H9 (cell line): ENCODE results near the gene SFTPB. TPM values are rescaled to one million over a fixed set of nuclear protein-coding genes. Genes with fewer than 3 reads are reported as not detected.

ENCODE experiments used
- DNase-seq: peaks from one replicate; pipeline ENCODE4 v3.0.0-alpha.2; 2017
- H2AFZ ChIP-seq: one replicate; pipeline ENCODE4 v1.6.1; 2013; ENCODE audit warnings: mild to moderate bottlenecking, low read length, control low read depth, moderate library complexity
- H2AK5ac ChIP-seq: 2 replicates; pipeline ENCODE4 v1.6.1; 2013; ENCODE audit warnings: low read length, control low read depth, mixed read lengths; ENCODE audit not compliant: insufficient read length
- H2BK120ac ChIP-seq: one replicate; pipeline ENCODE4 v1.6.1; 2013; ENCODE audit warnings: low read depth, mild to moderate bottlenecking, low read length, control low read depth, inconsistent platforms; ENCODE audit not compliant: poor library complexity, severe bottlenecking
- H2BK12ac ChIP-seq: 2 replicates; pipeline ENCODE4 v1.6.1; 2013; ENCODE audit warnings: low read length, control low read depth, mixed read lengths, low read depth; ENCODE audit not compliant: insufficient read length
- H2BK15ac ChIP-seq: 2 replicates; pipeline ENCODE4 v1.6.1; 2013; ENCODE audit warnings: low read depth, low read length, control low read depth
- H2BK20ac ChIP-seq: one replicate; pipeline ENCODE4 v1.6.1; 2013; ENCODE audit warnings: low read depth, mild to moderate bottlenecking, low read length, control low read depth, inconsistent platforms; ENCODE audit not compliant: poor library complexity, severe bottlenecking
- H2BK5ac ChIP-seq: 2 replicates; pipeline ENCODE4 v1.6.1; 2013; ENCODE audit warnings: low read length, control low read depth, mixed read lengths; ENCODE audit not compliant: insufficient read length
- H3K14ac ChIP-seq: 2 replicates; pipeline ENCODE4 v1.6.1; 2013; ENCODE audit warnings: low read length, control low read depth; ENCODE audit not compliant: insufficient read depth
- H3K18ac ChIP-seq: 2 replicates; pipeline ENCODE4 v1.6.1; 2013; ENCODE audit warnings: low read depth, mild to moderate bottlenecking, mixed read lengths, low read length, control low read depth; ENCODE audit not compliant: insufficient read length
- H3K23ac ChIP-seq: 2 replicates; pipeline ENCODE4 v1.6.1; 2013; ENCODE audit warnings: low read length, control low read depth, mixed read lengths, low read depth; ENCODE audit not compliant: insufficient read length
- H3K23me2 ChIP-seq: 2 replicates; pipeline ENCODE4 v1.6.1; 2013; ENCODE audit warnings: low read depth, mild to moderate bottlenecking, mixed read lengths, low read length, control low read depth; ENCODE audit not compliant: insufficient read length, poor library complexity, severe bottlenecking
- H3K27ac ChIP-seq: 2 replicates; pipeline ENCODE4 v1.5.1; 2013; ENCODE audit warnings: low read length, control low read depth, mixed read lengths, low read depth; ENCODE audit not compliant: insufficient read length
- H3K27me3 ChIP-seq: 2 replicates; pipeline ENCODE4 v1.6.1; 2013; ENCODE audit warnings: low read length, control low read depth, inconsistent platforms; ENCODE audit not compliant: insufficient read depth
- H3K4ac ChIP-seq: 2 replicates; pipeline ENCODE4 v1.6.1; 2013; ENCODE audit warnings: low read depth, mild to moderate bottlenecking, control low read depth, inconsistent platforms, low read length, moderate library complexity
- H3K4me1 ChIP-seq: 2 replicates; pipeline ENCODE4 v1.6.1; 2013; ENCODE audit warnings: low read length, control low read depth, inconsistent platforms; ENCODE audit not compliant: insufficient read depth
- H3K4me2 ChIP-seq: 2 replicates; pipeline ENCODE4 v1.6.1; 2013; ENCODE audit warnings: low read length, control low read depth, mixed read lengths; ENCODE audit not compliant: insufficient read length, insufficient read depth
- H3K56ac ChIP-seq: 2 replicates; pipeline ENCODE4 v1.6.1; 2013; ENCODE audit warnings: low read depth, mild to moderate bottlenecking, mixed read lengths, low read length, control low read depth; ENCODE audit not compliant: insufficient read length
- H3K79me1 ChIP-seq: 2 replicates; pipeline ENCODE4 v1.6.1; 2013; ENCODE audit warnings: low read depth, mild to moderate bottlenecking, moderate library complexity, low read length, control low read depth, inconsistent platforms; ENCODE audit not compliant: insufficient read depth, poor library complexity, severe bottlenecking
- H3K79me2 ChIP-seq: 2 replicates; pipeline ENCODE4 v1.6.1; 2013; ENCODE audit warnings: low read length, control low read depth, inconsistent platforms; ENCODE audit not compliant: insufficient read depth
- H3K9ac ChIP-seq: 2 replicates; pipeline ENCODE4 v1.6.1; 2013; ENCODE audit warnings: low read length, control low read depth, mixed read lengths; ENCODE audit not compliant: insufficient read length; ENCODE audit errors: extremely low read depth
- H3K9me3 ChIP-seq: one replicate; pipeline ENCODE4 v1.6.1; 2013; ENCODE audit warnings: low read depth, low read length, inconsistent platforms; ENCODE audit not compliant: control insufficient read depth
- H3T11ph ChIP-seq: one replicate; pipeline ENCODE4 v1.6.1; 2013; ENCODE audit warnings: mild to moderate bottlenecking, low read length, control low read depth, inconsistent platforms
- H4K20me1 ChIP-seq: one replicate; pipeline ENCODE4 v1.6.1; 2013; ENCODE audit not compliant: control insufficient read depth, insufficient read length, insufficient read depth
- H4K5ac ChIP-seq: 2 replicates; pipeline ENCODE4 v1.6.1; 2013; ENCODE audit warnings: low read depth, mild to moderate bottlenecking, mixed read lengths, low read length, control low read depth; ENCODE audit not compliant: insufficient read length
- H4K8ac ChIP-seq: replicated peaks from 2 replicates; pipeline ENCODE4 v1.6.1; 2013; ENCODE audit warnings: low read length, control low read depth, mixed read lengths, low read depth; ENCODE audit not compliant: insufficient read length
- H4K91ac ChIP-seq: 2 replicates; pipeline ENCODE4 v1.6.1; 2013; ENCODE audit warnings: low read depth, mild to moderate bottlenecking, moderate library complexity, mixed read lengths, low read length, control low read depth; ENCODE audit not compliant: insufficient read length
- H3K27ac Mint-ChIP-seq, 3 experiments: 2 replicates in 2 of 3; 3 replicates in 1 of 3; pipeline ENCODE4 v1.8.0; 2020 to 2021; ENCODE audit warnings: mixed read lengths in 3 of 3, mild to moderate bottlenecking in 1 of 3, moderate library complexity in 1 of 3
- H3K27me3 Mint-ChIP-seq: 2 replicates; pipeline ENCODE4 v1.8.0; 2021; ENCODE audit warnings: low read depth, mild to moderate bottlenecking, moderate library complexity, mixed read lengths
- H3K36me3 Mint-ChIP-seq, 3 experiments: 2 replicates in 2 of 3; 3 replicates in 1 of 3; pipeline ENCODE4 v1.8.0; 2020 to 2021; ENCODE audit warnings: low read depth in 3 of 3, mixed read lengths in 3 of 3; ENCODE audit not compliant: insufficient read depth in 1 of 3
- H3K4me1 Mint-ChIP-seq, 2 experiments: 2 replicates each; pipeline ENCODE4 v1.8.0; 2020; ENCODE audit warnings: mixed read lengths in 2 of 2
- H3K4me3 Mint-ChIP-seq, 2 experiments: 2 replicates in 1 of 2; 3 replicates in 1 of 2; pipeline ENCODE4 v1.8.0; 2020 to 2021; ENCODE audit warnings: mild to moderate bottlenecking in 2 of 2, mixed read lengths in 2 of 2, moderate library complexity in 1 of 2
- H3K9me3 Mint-ChIP-seq, 2 experiments: 2 replicates in 1 of 2; 3 replicates in 1 of 2; pipeline ENCODE4 v1.8.0; 2020; ENCODE audit warnings: mild to moderate bottlenecking in 2 of 2, mixed read lengths in 2 of 2, moderate library complexity in 1 of 2
- CTCF ChIP-seq: fragments of 200-600 bp; sonication (generic); conservative IDR thresholded peaks from 3 replicates; pipeline ENCODE4 v1.8.0; 2021; ENCODE audit warnings: antibody characterized with exemption, mild to moderate bottlenecking
- WGBS: extraction: QIAGEN DNeasy Blood & Tissue Kit; methylation state at CpG from one replicate; pipeline ENCODE4 v1.1.7; 2013; ENCODE audit warnings: missing lambda C conversion rate, low lambda C conversion rate, mixed read lengths; ENCODE audit not compliant: insufficient read length; ENCODE audit errors: extremely low coverage; 5-methylcytosine and 5-hydroxymethylcytosine counted together
- total RNA-seq: library from RNA; stranded (reverse); gene quantifications from 2 replicates; pipeline ENCODE4 v1.2.1, GENCODE V29; 2021

Gene SFTPB
- total RNA-seq, 1 experiment from 2014 or later = not detected

GRCh38 chr2:85698880-85699254 lies 30.9 kb upstream of the SFTPB start:
- no CpG with 5 or more reads among the region's 8 CpGs for WGBS
- H4K20me1 ChIP-seq = no peaks in the 10 kb centered on the region
- no peak overlapping the region for H2AFZ ChIP-seq
- H3K18ac ChIP-seq = no peak overlapping the region
- no peak overlapping the region for H2BK20ac ChIP-seq
- no peak overlapping the region for H3K4me2 ChIP-seq
- no peak overlapping the region for H3T11ph ChIP-seq
- H3K56ac ChIP-seq = no peak overlapping the region
- H3K23ac ChIP-seq = no peak overlapping the region
- no peak overlapping the region for H2BK12ac ChIP-seq
- DNase-seq = no peak
- H3K4me3 Mint-ChIP-seq = no peak overlapping the region
- H4K91ac ChIP-seq = no peak overlapping the region
- no peak overlapping the region for H3K4ac ChIP-seq
- no peaks in the 10 kb centered on the region for H3K27me3 ChIP-seq
- no peak overlapping the region for H2AK5ac ChIP-seq
- no peak for TF ChIP-seq CTCF
- H3K79me1 ChIP-seq = no peaks in the 10 kb centered on the region
- H3K79me2 ChIP-seq = no peaks in the 10 kb centered on the region
- H4K5ac ChIP-seq = no peak overlapping the region
- no peak overlapping the region for H2BK5ac ChIP-seq
- no peaks in the 10 kb centered on the region for H3K9me3 ChIP-seq
- no peak overlapping the region for H3K27ac Mint-ChIP-seq
- no peaks in the 10 kb centered on the region; the same call in 1 of the 2 replicates for H3K4me1 ChIP-seq
- no peaks in the 10 kb centered on the region for H3K9me3 Mint-ChIP-seq
- no peak overlapping the region for H3K9ac ChIP-seq
- H2BK120ac ChIP-seq = no peak overlapping the region
- H3K27me3 Mint-ChIP-seq = peaks cover 4% of the 10 kb centered on the region
- no peaks in the 10 kb centered on the region for H3K36me3 Mint-ChIP-seq
- no peak overlapping the region for H3K27ac ChIP-seq
- peaks cover 16 to 28% of the 10 kb centered on the region in 2 experiments for H3K4me1 Mint-ChIP-seq
- H4K8ac ChIP-seq = no peak overlapping the region
- no peak overlapping the region for H2BK15ac ChIP-seq
- H3K23me2 ChIP-seq = no peaks in the 10 kb centered on the region
- H3K14ac ChIP-seq = no peak overlapping the region
